ENCODE results near the gene GTF3C4.

The GTF3C4 gene

DNA sequence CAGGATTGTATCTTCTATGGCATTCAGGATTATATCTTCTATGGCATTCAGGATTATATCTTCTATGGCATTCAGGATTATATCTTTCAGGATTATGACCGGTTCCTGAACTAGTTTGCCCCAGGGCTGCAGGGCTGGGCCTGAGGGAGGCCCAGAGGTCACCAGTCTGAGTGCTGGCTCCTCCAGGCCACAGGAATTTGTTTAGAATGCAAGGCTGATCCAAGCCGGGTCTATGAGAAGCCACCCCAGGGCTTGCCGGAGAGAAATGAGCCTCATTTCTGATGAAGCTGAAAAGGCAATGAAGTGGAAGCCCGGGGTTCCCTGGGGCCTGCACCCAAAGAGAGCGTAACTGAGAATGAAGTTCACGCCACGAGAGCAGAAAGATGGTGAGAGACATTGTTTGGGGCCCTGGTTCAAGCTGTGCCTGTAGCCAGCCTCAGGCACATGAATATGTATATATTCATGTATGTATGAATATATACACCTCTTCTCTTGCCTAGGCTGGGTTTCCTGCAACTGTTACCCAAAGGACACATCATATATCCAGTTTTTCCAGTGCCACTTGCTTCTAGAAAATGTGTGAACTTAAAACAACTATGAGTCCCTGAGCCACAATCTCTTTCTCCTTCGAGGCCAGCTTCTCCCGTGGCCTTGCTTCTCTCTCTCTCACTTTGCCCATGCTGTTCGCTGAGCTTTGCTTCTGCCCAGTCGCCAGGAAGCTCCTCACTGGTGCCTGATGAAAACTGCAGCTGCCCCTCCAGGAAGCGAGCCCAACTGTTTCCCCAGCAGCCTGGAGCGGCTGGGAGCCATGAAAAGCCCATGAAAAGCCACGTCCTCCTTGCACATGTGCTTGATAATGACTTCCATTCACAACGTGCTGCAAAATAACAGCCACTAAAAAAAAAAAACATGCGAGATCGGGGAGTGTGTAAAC, 62.3 kb downstream of the GTF3C4 start:
- no peak for DNase-seq (ENCODE audit: low read depth)

DNA sequence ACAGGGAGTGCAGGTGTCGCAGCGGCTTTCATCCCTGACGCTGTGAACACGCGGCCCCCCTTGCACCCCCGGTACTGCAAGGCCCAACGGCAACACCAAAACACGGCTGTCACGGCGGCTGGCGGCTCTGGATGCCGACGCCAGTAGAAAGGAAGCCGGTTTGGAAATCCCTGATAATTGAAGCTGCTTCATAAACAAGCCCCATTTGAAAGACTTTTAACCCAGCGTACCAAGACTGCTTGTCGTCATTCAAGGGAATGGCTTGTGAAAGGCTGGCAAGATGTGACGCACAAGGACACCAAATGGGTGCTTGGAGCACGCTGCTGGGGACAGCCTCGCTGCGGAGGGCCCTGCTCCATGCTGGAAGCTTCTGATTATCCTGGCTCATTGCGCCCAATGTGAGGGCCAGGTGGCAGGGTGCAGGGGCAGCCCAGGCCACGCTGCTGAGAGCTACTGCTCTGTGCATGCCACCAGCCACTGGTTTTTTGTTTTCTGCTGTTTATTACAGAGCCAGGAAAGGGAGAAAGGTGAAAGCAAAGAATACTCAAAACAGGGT, 63.1 kb downstream of the GTF3C4 start:
- no peak for DNase-seq (ENCODE audit: low read depth)

DNA sequence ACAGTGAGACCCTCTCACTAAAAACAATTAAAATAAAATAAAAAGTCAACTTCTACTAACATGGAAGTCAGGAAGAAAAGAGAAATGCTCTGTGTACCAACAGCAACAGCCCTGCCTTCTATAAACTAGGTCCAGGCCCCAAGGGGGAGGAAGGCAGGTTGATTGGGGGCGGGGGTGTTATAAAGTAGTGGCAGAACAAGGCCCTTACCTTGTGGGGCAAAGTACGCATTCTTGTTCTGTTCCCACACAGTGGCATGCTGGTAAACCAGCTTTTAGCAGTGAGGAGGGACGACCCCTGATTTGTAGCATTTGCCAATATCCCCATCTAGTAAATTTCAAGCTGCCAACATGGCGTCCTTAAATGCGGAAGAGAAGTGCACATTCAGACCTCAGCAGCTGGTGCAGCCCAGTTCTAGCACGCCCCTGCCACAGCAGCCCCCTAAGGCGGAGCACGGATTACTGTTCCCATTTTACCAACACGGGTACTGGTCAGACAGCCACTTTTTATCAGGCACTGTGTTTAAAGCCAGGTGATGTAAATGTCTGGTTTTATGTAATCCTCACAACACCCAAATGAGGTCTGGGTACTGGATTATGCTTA, 69.5 kb downstream of the GTF3C4 start:
- DNase-seq (ENCODE audit: low read depth): no peak

DNA sequence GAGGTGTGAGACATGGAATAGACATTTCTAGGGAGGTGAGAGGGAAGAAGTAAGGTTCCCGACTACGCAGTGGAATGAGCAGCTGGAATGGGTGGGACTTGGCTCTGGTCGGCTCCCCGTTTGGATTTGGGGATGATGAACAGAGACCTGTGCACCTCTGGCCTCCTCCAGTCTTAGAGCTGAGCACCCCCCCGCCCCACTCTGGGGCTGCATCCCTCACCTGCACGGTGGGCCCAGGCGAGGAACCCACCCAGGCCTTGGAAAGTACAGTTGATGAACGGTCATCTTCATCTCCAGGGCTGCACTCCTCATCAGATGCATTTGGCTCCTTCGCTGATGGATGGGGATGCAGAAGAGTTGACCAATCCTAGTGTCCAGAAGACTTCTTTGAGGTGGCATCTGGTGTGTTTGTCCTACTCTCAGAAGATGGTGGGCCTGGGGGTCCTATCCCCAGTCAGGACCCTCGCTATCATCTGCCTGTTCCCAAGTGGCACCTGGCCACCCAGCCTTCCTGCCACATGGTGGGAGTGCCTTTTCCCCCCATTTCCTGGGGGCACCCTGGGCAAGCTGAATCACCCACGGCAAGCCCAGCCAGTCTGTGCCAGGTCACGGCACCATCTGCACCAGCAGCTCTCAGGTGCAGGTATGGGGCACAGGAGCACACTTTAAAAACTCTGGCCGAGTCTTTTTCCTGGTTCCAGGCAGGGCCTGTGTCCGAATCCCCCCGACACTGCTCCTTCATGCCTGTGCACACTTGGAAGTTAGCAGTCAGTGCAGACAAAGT, 70.5 kb downstream of the GTF3C4 start:
- DNase-seq (ENCODE audit: low read depth): no peak

DNA sequence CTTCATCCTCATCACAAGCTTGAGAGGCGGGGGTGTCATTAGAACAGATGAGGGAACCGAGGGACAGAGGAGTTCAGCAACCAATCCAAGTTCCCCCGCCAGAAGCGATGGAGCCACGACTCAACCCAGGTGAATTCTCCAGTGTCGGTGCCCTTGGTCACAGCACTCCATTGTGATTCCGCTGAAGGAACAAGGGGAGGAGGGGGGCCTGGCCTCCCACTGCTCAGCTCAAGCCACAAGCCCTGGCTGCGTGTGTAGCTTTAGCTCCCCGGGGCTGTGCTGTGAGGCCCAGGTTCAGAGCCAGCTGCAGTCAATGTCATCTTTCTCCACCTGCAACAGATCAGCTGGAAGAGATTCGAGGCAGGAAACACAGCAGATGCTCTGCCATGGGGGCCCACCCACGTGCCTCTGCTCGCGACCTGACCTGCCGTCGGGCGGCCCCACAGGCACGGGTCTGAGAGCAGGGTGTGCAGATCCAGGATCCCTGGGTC, 72.6 kb downstream of the GTF3C4 start:
- DNase-seq (ENCODE audit: low read depth): no peak

DNA sequence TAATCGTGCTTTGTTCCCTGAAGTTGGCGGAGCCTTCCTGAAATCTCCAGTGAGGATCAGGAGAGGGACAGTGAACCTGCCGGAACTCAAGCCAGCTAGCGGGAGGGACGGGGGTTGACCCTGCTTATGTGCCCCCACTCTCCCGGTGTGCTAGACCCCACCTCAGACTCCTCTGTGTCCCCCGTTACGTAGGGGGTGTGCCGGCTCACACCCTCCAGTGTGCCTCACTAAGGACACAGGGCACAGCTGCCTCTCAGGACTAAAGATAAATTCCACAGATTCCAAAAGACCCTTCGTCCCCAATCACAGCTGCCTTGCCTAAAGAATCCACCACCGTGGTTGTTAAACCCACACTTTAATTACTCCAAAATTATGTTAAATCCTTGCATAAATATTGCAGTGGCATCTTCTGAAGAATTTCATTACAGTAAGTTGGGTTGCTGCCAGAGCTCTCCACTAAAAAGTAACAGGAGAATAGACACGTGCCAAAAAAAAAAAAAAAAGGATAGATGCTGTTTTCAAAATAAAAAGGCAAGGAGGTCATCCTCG, 73.7 kb downstream of the GTF3C4 start:
- no peak for DNase-seq (ENCODE audit: low read depth)
